ENCODE measurements around the gene PRSS57.

The PRSS57 gene

GRCh38 chr19:640161-640558 lies 55.1 kb downstream of the PRSS57 start (continued):
- TF ChIP-seq KLF16 (tag by site-specific recombination; IDR thresholded peaks at IDR 0.05) (no peak), ZNF596 (tag by site-specific recombination; IDR thresholded peaks at IDR 0.05) (no peak), OSR2 (tag by site-specific recombination; IDR thresholded peaks at IDR 0.05) (no peak), ZNF292 (tag by site-specific recombination; IDR thresholded peaks at IDR 0.05; ENCODE audit: borderline replicate concordance, low read depth) (no peak), YY1 (tag by site-specific recombination; IDR thresholded peaks at IDR 0.05) (no peak), ZNF664 (tag by site-specific recombination; IDR thresholded peaks at IDR 0.05) (no peak)

GRCh38 chr19:639253-640160 lies 55.7 kb downstream of the PRSS57 start, which contains the start of gene FGF22:
Gene FGF22 (plus strand): TSS chr19:639879. CDS start chr19:639926, 47 bp downstream.
- ChIA-PET CTCF (no interaction called here), POLR2A (no interaction called here)
- H3K9me3 ChIP-seq (ENCODE audit: control insufficient read depth, insufficient read depth, low read depth, low read length) = no peaks in the 10 kb centered on the region
- H3K4me3 ChIP-seq (ENCODE audit: low read depth, low read length) = peak within 1 kb of the TSS; percentile 44
- no peak within 1 kb of the TSS for H3K27ac ChIP-seq (ENCODE audit: extremely low read depth, low read depth, low read length)
- no peaks in the 10 kb centered on the region for H3K36me3 ChIP-seq (ENCODE audit: control insufficient read depth in 2 of 2, insufficient read depth in 1 of 2, low read length in 2 of 2)
- H3K4me1 ChIP-seq (ENCODE audit: control insufficient read depth, insufficient read depth, low read length) = no peaks in the 10 kb centered on the region
- TF ChIP-seq KLF8 (tag by site-specific recombination; IDR thresholded peaks at IDR 0.05) (peak; percentile 57; the same call in 1 of the 2 replicates), ZNF324 (tag by site-specific recombination; IDR thresholded peaks at IDR 0.05) (no peak), KLF10 (tag by site-specific recombination; IDR thresholded peaks at IDR 0.05) (peak; percentile 77), ZNF398 (tag by site-specific recombination; IDR thresholded peaks at IDR 0.05) (0 out of 2 replicates have a peak, but pooled peaks have one; percentile 23), ZNF514 (tag by site-specific recombination; IDR thresholded peaks at IDR 0.05) (no peak), MYNN (tag by site-specific recombination; IDR thresholded peaks at IDR 0.05; ENCODE audit: borderline replicate concordance) (no peak), ZNF221 (tag by site-specific recombination; IDR thresholded peaks at IDR 0.05; ENCODE audit: borderline replicate concordance) (no peak), SP2 (tag by site-specific recombination; IDR thresholded peaks at IDR 0.05) (peak; percentile 63), ZNF645 (tag by site-specific recombination; IDR thresholded peaks at IDR 0.05) (peak; percentile 62; the same call in 1 of the 2 replicates), GLIS1 (tag by site-specific recombination; IDR thresholded peaks at IDR 0.05) (0 out of 2 replicates have a peak, but pooled peaks have one; percentile 16), ZNF701 (tag by site-specific recombination; IDR thresholded peaks at IDR 0.05) (no peak), SP7 (tag by site-specific recombination; IDR thresholded peaks at IDR 0.05) (no peak), PATZ1 (tag by site-specific recombination; IDR thresholded peaks at IDR 0.05) (peak; percentile 47), ZBTB26 (tag by site-specific recombination; optimal IDR thresholded peaks at IDR 0.05) (peak; percentile 82), ZNF366 (tag by site-specific recombination; conservative IDR thresholded peaks at IDR 0.05) (no peak), ZNF335 (tag by site-specific recombination; conservative IDR thresholded peaks at IDR 0.05) (peak; percentile 36; the same call in 1 of the 2 replicates), KLF9 (tag by site-specific recombination; IDR thresholded peaks at IDR 0.05; ENCODE audit: low read depth) (peak; percentile 75), KLF1 (tag by site-specific recombination; IDR thresholded peaks at IDR 0.05) (peak; percentile 77), ZFHX2 (tag by site-specific recombination; conservative IDR thresholded peaks at IDR 0.05) (peak; percentile 86), KLF17 (tag by site-specific recombination; IDR thresholded peaks at IDR 0.05) (peak; percentile 40; the same call in 1 of the 2 replicates), EGR2 (tag by site-specific recombination; IDR thresholded peaks at IDR 0.05; ENCODE audit: low read depth) (peak; percentile 83), ZNF521 (tag by site-specific recombination; IDR thresholded peaks at IDR 0.05) (no peak), ZNF530 (tag by site-specific recombination; IDR thresholded peaks at IDR 0.05; ENCODE audit: low read depth) (no peak)
